Chondrocyte (in vitro differentiated cells): ENCODE measurements around the gene IL17RB. TPM values are rescaled to one million over a fixed set of nuclear protein-coding genes. Genes with fewer than 3 reads are reported as not detected.

ENCODE experiments used
- DNase-seq: peaks from one replicate; pipeline ENCODE4 v3.0.0; 2021; ENCODE audit warnings: mixed read lengths, low spot score
- H3K27ac Mint-ChIP-seq: one replicate; pipeline ENCODE4 v1.8.0; 2021; ENCODE audit warnings: mild to moderate bottlenecking, moderate library complexity, mixed read lengths; ENCODE audit not compliant: unreplicated experiment
- H3K27me3 Mint-ChIP-seq: 2 replicates; pipeline ENCODE4 v1.8.0; 2021; ENCODE audit warnings: low read depth, mixed read lengths
- H3K36me3 Mint-ChIP-seq: 2 replicates; pipeline ENCODE4 v1.8.0; 2021; ENCODE audit warnings: low read depth, mixed read lengths
- H3K4me1 Mint-ChIP-seq: 2 replicates; pipeline ENCODE4 v1.8.0; 2021; ENCODE audit warnings: low read depth, mild to moderate bottlenecking, mixed read lengths
- H3K4me3 Mint-ChIP-seq: one replicate; pipeline ENCODE4 v1.8.0; 2021; ENCODE audit warnings: mild to moderate bottlenecking, moderate library complexity, mixed read lengths; ENCODE audit not compliant: unreplicated experiment
- H3K9me3 Mint-ChIP-seq: 2 replicates; pipeline ENCODE4 v1.8.0; 2021; ENCODE audit warnings: low read depth, mixed read lengths
- CTCF ChIP-seq: fragments of 200-600 bp; sonication (generic); IDR thresholded peaks from 2 replicates; pipeline ENCODE4 v1.5.0; 2021; ENCODE audit warnings: antibody characterized with exemption, mild to moderate bottlenecking, moderate library complexity
- total RNA-seq: library from RNA; stranded (reverse); gene quantifications from 3 replicates; pipeline ENCODE4 v1.2.1, GENCODE V29; 2021

The IL17RB gene
- total RNA-seq, 1 donor from 2014 or later: 0.22 TPM

GRCh38 chr3:53801319-53801718 lies 45.0 kb upstream of the IL17RB start:
- H3K27ac Mint-ChIP-seq: no peak overlapping the region
- no peak overlapping the region for H3K4me3 Mint-ChIP-seq
- H3K4me1 Mint-ChIP-seq: peaks cover 23% of the 10 kb centered on the region
- H3K9me3 Mint-ChIP-seq: no peaks in the 10 kb centered on the region
- no peak for TF ChIP-seq CTCF
- H3K27me3 Mint-ChIP-seq: peaks cover 1% of the 10 kb centered on the region
- DNase-seq: no peak
- no peaks in the 10 kb centered on the region for H3K36me3 Mint-ChIP-seq

- H3K36me3 Mint-ChIP-seq: no peaks in the 10 kb centered on the region
- H3K4me3 Mint-ChIP-seq: no peak overlapping the region
- DNase-seq: no peak
- no peaks in the 10 kb centered on the region for H3K27me3 Mint-ChIP-seq
- H3K27ac Mint-ChIP-seq: no peak overlapping the region
- no peaks in the 10 kb centered on the region for H3K9me3 Mint-ChIP-seq
- TF ChIP-seq CTCF: no peak
- H3K4me1 Mint-ChIP-seq: peaks cover 30% of the 10 kb centered on the region
Observed at GRCh38 chr3:53802256-53802880, 44.0 kb upstream of the IL17RB start.

GRCh38 chr3:53803124-53803815 lies 43.1 kb upstream of the IL17RB start:
- Mint-ChIP-seq H3K9me3 (no peaks in the 10 kb centered on the region), H3K4me3 (no peak overlapping the region), H3K36me3 (no peaks in the 10 kb centered on the region), H3K27me3 (no peaks in the 10 kb centered on the region), H3K27ac (peak overlapping the region; percentile 74), H3K4me1 (peaks cover 30% of the 10 kb centered on the region)
- no peak for TF ChIP-seq CTCF
- no peak for DNase-seq

- no peak overlapping the region for H3K4me3 Mint-ChIP-seq
- no peaks in the 10 kb centered on the region for H3K27me3 Mint-ChIP-seq
- peak overlapping the region; percentile 60 for H3K27ac Mint-ChIP-seq
- no peaks in the 10 kb centered on the region for H3K36me3 Mint-ChIP-seq
- no peaks in the 10 kb centered on the region for H3K9me3 Mint-ChIP-seq
- peaks cover 30% of the 10 kb centered on the region for H3K4me1 Mint-ChIP-seq
- peak; percentile 64 for DNase-seq
- TF ChIP-seq CTCF: no peak
Observed at GRCh38 chr3:53803816-53804695, 42.3 kb upstream of the IL17RB start.
